WTC11 (cell line): ENCODE measurements around the gene SH3D19. TPM values are rescaled to one million over a fixed set of nuclear protein-coding genes. Genes with fewer than 3 reads are reported as not detected.

Experiments
- ATAC-seq: fragments of 200-7000 bp; cut with Tn5 transposase; 2 replicates; pipeline ENCODE4 v1.10.0; 2021; ENCODE audit warnings: mild to moderate bottlenecking, moderate library complexity
- CTCF ChIA-PET: fragments of 300-600 bp; sonication (Branson Sonifier 250); formaldehyde crosslinking; loops from one replicate; lab custom pipeline; 2021; ENCODE audit warnings: antibody characterized with exemption; lab: Charles Lee
- POLR2A ChIA-PET: fragments of 350-600 bp; sonication (Branson Sonifier 250); formaldehyde crosslinking; loops from one replicate; lab custom pipeline; 2021; ENCODE audit warnings: antibody characterized with exemption; lab: Charles Lee
- DNase-seq: peaks from one replicate; pipeline ENCODE4 v3.0.0; 2021; ENCODE audit warnings: low spot score
- H3K27ac Mint-ChIP-seq: 2 replicates; pipeline ENCODE4 v1.8.0; 2021; ENCODE audit warnings: mixed read lengths
- H3K27me3 Mint-ChIP-seq: 2 replicates; pipeline ENCODE4 v1.8.0; 2021; ENCODE audit warnings: low read depth, mild to moderate bottlenecking, moderate library complexity, mixed read lengths
- H3K36me3 Mint-ChIP-seq: 2 replicates; pipeline ENCODE4 v1.8.0; 2021; ENCODE audit warnings: mixed read lengths
- H3K4me1 Mint-ChIP-seq: 2 replicates; pipeline ENCODE4 v1.8.0; 2022; ENCODE audit warnings: mixed read lengths
- H3K4me3 Mint-ChIP-seq: 2 replicates; pipeline ENCODE4 v1.8.0; 2021; ENCODE audit warnings: mild to moderate bottlenecking, moderate library complexity, mixed read lengths
- H3K9me3 Mint-ChIP-seq: 2 replicates; pipeline ENCODE4 v1.8.0; 2021; ENCODE audit warnings: mixed read lengths
- ATF1 ChIP-seq: sonication (generic); formaldehyde crosslinking; IDR thresholded peaks from 2 replicates; pipeline ENCODE4 v1.8.1; 2023; ENCODE audit warnings: mild to moderate bottlenecking, moderate library complexity, missing genetic modification reagents
- ELF4 ChIP-seq: sonication (generic); formaldehyde crosslinking; IDR thresholded peaks from 2 replicates; pipeline ENCODE4 v1.8.1; 2022; ENCODE audit warnings: low read depth, mild to moderate bottlenecking, moderate library complexity, missing genetic modification reagents
- EMX1 ChIP-seq: fragments of 250-450 bp; sonication (Bioruptor Pico); IDR thresholded peaks from 2 replicates; pipeline ENCODE4 v1.8.0; 2021; ENCODE audit warnings: mild to moderate bottlenecking
- ETV6 ChIP-seq: sonication (generic); formaldehyde crosslinking; IDR thresholded peaks from 2 replicates; pipeline ENCODE4 v1.8.1; 2022; ENCODE audit warnings: mild to moderate bottlenecking, missing genetic modification reagents
- GTF2I ChIP-seq: fragments of 250-450 bp; sonication (Bioruptor Pico); conservative IDR thresholded peaks from 2 replicates; pipeline ENCODE4 v1.4.0; 2021; ENCODE audit warnings: mild to moderate bottlenecking
- JAZF1 ChIP-seq: fragments of 250-450 bp; sonication (Bioruptor Pico); IDR thresholded peaks from 2 replicates; pipeline ENCODE4 v1.9.0; 2021; ENCODE audit warnings: moderate library complexity, mild to moderate bottlenecking, inconsistent platforms
- MXD4 ChIP-seq: fragments of 250-450 bp; sonication (Bioruptor Pico); IDR thresholded peaks from 2 replicates; pipeline ENCODE4 v1.8.0; 2021; ENCODE audit warnings: mild to moderate bottlenecking, moderate library complexity, borderline replicate concordance
- NR1H2 ChIP-seq: sonication (generic); formaldehyde crosslinking; IDR thresholded peaks from 2 replicates; pipeline ENCODE4 v1.9.0; 2021; ENCODE audit warnings: mild to moderate bottlenecking, moderate library complexity, missing genetic modification reagents
- SMAD3 ChIP-seq: sonication (generic); formaldehyde crosslinking; IDR thresholded peaks from 2 replicates; pipeline ENCODE4 v1.8.0; 2022; ENCODE audit warnings: missing genetic modification reagents, mild to moderate bottlenecking, borderline replicate concordance
- SMAD4 ChIP-seq: sonication (generic); formaldehyde crosslinking; IDR thresholded peaks from 2 replicates; pipeline ENCODE4 v1.8.0; 2022; ENCODE audit warnings: mild to moderate bottlenecking, missing genetic modification reagents
- SOX15 ChIP-seq: fragments of 250-450 bp; sonication (Bioruptor Pico); IDR thresholded peaks from 2 replicates; pipeline ENCODE4 v1.9.0; 2021; ENCODE audit warnings: mild to moderate bottlenecking
- ZNF263 ChIP-seq: sonication (generic); formaldehyde crosslinking; IDR thresholded peaks from 2 replicates; pipeline ENCODE4 v1.8.1; 2022; ENCODE audit warnings: low read depth, mild to moderate bottlenecking, moderate library complexity, missing genetic modification reagents
- ZNF423 ChIP-seq: fragments of 250-450 bp; sonication (Bioruptor Pico); IDR thresholded peaks from 2 replicates; pipeline ENCODE4 v2.1.2; 2022; ENCODE audit warnings: mild to moderate bottlenecking, moderate library complexity
- total RNA-seq: library from RNA; stranded (reverse); gene quantifications from 3 replicates; pipeline ENCODE4 v1.2.3, GENCODE V29; 2021
- TF ChIP-seq, protein P1 (sequence below): sonication (generic); formaldehyde crosslinking; IDR thresholded peaks from 2 replicates; pipeline ENCODE4 v1.8.0; 2022; ENCODE audit warnings: mild to moderate bottlenecking, missing genetic modification reagents
- TF ChIP-seq, protein P2 (sequence below): sonication (generic); formaldehyde crosslinking; IDR thresholded peaks from 2 replicates; pipeline ENCODE4 v1.8.1; 2022; ENCODE audit warnings: mild to moderate bottlenecking, missing genetic modification reagents, moderate library complexity, borderline replicate concordance
- TF ChIP-seq, protein P3 (sequence below): sonication (generic); formaldehyde crosslinking; IDR thresholded peaks from 2 replicates; pipeline ENCODE4 v1.8.0; 2023; ENCODE audit warnings: missing genetic modification reagents
- TF ChIP-seq, protein P4 (sequence below): sonication (generic); formaldehyde crosslinking; IDR thresholded peaks from 2 replicates; pipeline ENCODE4 v1.8.1; 2023; ENCODE audit warnings: mild to moderate bottlenecking, missing genetic modification reagents, moderate library complexity
- TF ChIP-seq, protein P5 (sequence below): sonication (generic); formaldehyde crosslinking; IDR thresholded peaks from 2 replicates; pipeline ENCODE4 v1.8.0; 2022; ENCODE audit warnings: mild to moderate bottlenecking, missing genetic modification reagents
- TF ChIP-seq, protein P6 (sequence below): sonication (generic); formaldehyde crosslinking; IDR thresholded peaks from 2 replicates; pipeline ENCODE4 v1.8.0; 2023; ENCODE audit warnings: mild to moderate bottlenecking, missing genetic modification reagents
- TF ChIP-seq, protein P7 (sequence below): fragments of 250-450 bp; sonication (Bioruptor Pico); IDR thresholded peaks from 2 replicates; pipeline ENCODE4 v1.9.0; 2021; ENCODE audit warnings: mild to moderate bottlenecking
- TF ChIP-seq, protein P8 (sequence below): sonication (generic); formaldehyde crosslinking; IDR thresholded peaks from 2 replicates; pipeline ENCODE4 v1.8.1; 2023; ENCODE audit warnings: mild to moderate bottlenecking, moderate library complexity, missing genetic modification reagents

Gene SH3D19
- total RNA-seq, 1 experiment from 2014 or later, result 41.6 TPM

DNA sequence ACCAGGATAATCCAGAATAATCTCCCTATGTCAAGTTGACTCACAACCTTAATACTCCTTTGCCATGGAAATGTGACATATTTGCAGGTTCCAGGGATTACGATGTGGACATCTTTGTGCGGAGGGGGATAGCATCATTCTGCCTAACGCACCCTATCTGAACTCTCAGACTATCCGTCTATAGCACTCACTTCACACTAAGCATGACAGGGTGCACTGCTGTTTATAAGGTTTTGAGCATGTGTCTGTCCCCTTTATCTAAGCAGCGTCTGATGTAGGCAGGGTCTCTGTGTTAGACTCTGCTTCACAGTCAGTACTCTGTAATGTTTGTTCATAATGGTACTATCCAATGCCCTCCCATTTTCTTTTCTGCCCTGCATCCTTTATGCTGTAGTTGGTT is 91.8 kb downstream of the SH3D19 start (continued):
- no peak for TF ChIP-seq ZNF423 (CRISPR knock-in tag)
- no peak for TF ChIP-seq ELF4
- no peak for TF ChIP-seq ZNF263 (CRISPR knock-in tag)
- TF ChIP-seq, protein P1, sequence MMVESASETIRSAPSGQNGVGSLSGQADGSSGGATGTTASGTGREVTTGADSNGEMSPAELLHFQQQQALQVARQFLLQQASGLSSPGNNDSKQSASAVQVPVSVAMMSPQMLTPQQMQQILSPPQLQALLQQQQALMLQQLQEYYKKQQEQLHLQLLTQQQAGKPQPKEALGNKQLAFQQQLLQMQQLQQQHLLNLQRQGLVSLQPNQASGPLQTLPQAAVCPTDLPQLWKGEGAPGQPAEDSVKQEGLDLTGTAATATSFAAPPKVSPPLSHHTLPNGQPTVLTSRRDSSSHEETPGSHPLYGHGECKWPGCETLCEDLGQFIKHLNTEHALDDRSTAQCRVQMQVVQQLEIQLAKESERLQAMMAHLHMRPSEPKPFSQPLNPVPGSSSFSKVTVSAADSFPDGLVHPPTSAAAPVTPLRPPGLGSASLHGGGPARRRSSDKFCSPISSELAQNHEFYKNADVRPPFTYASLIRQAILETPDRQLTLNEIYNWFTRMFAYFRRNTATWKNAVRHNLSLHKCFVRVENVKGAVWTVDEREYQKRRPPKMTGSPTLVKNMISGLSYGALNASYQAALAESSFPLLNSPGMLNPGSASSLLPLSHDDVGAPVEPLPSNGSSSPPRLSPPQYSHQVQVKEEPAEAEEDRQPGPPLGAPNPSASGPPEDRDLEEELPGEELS (CRISPR knock-in tag), result no peak
- no peak for TF ChIP-seq EMX1
- TF ChIP-seq MXD4 (CRISPR knock-in tag), result no peak
- TF ChIP-seq, protein P2, sequence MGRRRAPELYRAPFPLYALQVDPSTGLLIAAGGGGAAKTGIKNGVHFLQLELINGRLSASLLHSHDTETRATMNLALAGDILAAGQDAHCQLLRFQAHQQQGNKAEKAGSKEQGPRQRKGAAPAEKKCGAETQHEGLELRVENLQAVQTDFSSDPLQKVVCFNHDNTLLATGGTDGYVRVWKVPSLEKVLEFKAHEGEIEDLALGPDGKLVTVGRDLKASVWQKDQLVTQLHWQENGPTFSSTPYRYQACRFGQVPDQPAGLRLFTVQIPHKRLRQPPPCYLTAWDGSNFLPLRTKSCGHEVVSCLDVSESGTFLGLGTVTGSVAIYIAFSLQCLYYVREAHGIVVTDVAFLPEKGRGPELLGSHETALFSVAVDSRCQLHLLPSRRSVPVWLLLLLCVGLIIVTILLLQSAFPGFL (CRISPR knock-in tag), result no peak
- no peak for TF ChIP-seq SMAD4
- no peak for TF ChIP-seq JAZF1 (CRISPR knock-in tag)
- TF ChIP-seq NR1H2 (CRISPR knock-in tag), result no peak
- TF ChIP-seq, protein P3, sequence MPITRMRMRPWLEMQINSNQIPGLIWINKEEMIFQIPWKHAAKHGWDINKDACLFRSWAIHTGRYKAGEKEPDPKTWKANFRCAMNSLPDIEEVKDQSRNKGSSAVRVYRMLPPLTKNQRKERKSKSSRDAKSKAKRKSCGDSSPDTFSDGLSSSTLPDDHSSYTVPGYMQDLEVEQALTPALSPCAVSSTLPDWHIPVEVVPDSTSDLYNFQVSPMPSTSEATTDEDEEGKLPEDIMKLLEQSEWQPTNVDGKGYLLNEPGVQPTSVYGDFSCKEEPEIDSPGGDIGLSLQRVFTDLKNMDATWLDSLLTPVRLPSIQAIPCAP, result no peak

DNA sequence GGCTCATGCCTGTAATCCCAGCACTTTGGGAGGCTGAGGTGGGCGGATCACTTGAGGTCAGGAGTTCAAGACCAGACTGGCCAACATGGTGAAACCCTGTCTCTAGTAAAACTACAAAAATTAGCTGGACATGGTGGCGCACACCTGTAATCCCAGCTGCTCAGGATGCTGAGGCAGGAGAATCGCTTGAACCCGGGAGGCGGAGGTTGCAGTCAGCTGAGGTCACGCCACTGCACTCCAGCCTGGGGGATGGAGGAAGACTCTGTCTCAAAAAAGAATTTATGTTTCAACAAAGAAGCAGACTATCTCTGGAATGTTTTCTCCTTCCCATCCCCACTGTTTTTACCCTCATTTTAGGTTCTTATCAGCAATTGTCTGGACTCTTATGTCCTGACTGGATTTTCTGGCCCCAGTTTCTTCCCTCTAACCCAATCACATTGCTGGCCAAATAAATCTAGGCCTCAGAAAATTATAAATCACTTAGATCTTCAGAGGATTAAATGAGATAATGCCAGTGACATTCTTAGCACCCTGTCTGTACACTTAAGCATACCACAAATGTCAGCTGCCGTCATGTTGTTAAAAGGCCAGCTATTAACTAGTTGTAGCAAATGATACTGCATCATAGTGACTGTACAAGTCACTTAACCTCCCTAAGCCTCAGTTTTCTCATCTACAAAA is 93.3 kb downstream of the SH3D19 start:
- H3K9me3 Mint-ChIP-seq, result peaks cover 11% of the 10 kb centered on the region
- no peak for ATAC-seq
- H3K27ac Mint-ChIP-seq, result no peak overlapping the region
- H3K4me3 Mint-ChIP-seq, result no peak overlapping the region
- ChIA-PET POLR2A (no interaction called here), CTCF (no interaction called here)
- peaks cover 9% of the 10 kb centered on the region; the same call in 1 of the 2 replicates for H3K4me1 Mint-ChIP-seq
- DNase-seq, result no peak
- peaks cover 11% of the 10 kb centered on the region for H3K36me3 Mint-ChIP-seq
- TF ChIP-seq SMAD3 (CRISPR knock-in tag) (no peak), ATF1 (CRISPR knock-in tag) (no peak), ZNF423 (CRISPR knock-in tag) (no peak), NR1H2 (CRISPR knock-in tag) (no peak), MXD4 (CRISPR knock-in tag) (no peak), SOX15 (no peak), ETV6 (no peak), GTF2I (CRISPR knock-in tag) (no peak)
- TF ChIP-seq, protein P4, sequence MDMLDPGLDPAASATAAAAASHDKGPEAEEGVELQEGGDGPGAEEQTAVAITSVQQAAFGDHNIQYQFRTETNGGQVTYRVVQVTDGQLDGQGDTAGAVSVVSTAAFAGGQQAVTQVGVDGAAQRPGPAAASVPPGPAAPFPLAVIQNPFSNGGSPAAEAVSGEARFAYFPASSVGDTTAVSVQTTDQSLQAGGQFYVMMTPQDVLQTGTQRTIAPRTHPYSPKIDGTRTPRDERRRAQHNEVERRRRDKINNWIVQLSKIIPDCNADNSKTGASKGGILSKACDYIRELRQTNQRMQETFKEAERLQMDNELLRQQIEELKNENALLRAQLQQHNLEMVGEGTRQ (CRISPR knock-in tag), result no peak
- TF ChIP-seq, protein P5, sequence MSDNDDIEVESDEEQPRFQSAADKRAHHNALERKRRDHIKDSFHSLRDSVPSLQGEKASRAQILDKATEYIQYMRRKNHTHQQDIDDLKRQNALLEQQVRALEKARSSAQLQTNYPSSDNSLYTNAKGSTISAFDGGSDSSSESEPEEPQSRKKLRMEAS (CRISPR knock-in tag), result no peak
- TF ChIP-seq, protein P6, sequence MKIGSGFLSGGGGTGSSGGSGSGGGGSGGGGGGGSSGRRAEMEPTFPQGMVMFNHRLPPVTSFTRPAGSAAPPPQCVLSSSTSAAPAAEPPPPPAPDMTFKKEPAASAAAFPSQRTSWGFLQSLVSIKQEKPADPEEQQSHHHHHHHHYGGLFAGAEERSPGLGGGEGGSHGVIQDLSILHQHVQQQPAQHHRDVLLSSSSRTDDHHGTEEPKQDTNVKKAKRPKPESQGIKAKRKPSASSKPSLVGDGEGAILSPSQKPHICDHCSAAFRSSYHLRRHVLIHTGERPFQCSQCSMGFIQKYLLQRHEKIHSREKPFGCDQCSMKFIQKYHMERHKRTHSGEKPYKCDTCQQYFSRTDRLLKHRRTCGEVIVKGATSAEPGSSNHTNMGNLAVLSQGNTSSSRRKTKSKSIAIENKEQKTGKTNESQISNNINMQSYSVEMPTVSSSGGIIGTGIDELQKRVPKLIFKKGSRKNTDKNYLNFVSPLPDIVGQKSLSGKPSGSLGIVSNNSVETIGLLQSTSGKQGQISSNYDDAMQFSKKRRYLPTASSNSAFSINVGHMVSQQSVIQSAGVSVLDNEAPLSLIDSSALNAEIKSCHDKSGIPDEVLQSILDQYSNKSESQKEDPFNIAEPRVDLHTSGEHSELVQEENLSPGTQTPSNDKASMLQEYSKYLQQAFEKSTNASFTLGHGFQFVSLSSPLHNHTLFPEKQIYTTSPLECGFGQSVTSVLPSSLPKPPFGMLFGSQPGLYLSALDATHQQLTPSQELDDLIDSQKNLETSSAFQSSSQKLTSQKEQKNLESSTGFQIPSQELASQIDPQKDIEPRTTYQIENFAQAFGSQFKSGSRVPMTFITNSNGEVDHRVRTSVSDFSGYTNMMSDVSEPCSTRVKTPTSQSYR (CRISPR knock-in tag), result no peak
- TF ChIP-seq, protein P7, sequence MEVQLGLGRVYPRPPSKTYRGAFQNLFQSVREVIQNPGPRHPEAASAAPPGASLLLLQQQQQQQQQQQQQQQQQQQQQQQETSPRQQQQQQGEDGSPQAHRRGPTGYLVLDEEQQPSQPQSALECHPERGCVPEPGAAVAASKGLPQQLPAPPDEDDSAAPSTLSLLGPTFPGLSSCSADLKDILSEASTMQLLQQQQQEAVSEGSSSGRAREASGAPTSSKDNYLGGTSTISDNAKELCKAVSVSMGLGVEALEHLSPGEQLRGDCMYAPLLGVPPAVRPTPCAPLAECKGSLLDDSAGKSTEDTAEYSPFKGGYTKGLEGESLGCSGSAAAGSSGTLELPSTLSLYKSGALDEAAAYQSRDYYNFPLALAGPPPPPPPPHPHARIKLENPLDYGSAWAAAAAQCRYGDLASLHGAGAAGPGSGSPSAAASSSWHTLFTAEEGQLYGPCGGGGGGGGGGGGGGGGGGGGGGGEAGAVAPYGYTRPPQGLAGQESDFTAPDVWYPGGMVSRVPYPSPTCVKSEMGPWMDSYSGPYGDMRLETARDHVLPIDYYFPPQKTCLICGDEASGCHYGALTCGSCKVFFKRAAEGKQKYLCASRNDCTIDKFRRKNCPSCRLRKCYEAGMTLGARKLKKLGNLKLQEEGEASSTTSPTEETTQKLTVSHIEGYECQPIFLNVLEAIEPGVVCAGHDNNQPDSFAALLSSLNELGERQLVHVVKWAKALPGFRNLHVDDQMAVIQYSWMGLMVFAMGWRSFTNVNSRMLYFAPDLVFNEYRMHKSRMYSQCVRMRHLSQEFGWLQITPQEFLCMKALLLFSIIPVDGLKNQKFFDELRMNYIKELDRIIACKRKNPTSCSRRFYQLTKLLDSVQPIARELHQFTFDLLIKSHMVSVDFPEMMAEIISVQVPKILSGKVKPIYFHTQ (CRISPR knock-in tag), result no peak
- TF ChIP-seq, protein P8, sequence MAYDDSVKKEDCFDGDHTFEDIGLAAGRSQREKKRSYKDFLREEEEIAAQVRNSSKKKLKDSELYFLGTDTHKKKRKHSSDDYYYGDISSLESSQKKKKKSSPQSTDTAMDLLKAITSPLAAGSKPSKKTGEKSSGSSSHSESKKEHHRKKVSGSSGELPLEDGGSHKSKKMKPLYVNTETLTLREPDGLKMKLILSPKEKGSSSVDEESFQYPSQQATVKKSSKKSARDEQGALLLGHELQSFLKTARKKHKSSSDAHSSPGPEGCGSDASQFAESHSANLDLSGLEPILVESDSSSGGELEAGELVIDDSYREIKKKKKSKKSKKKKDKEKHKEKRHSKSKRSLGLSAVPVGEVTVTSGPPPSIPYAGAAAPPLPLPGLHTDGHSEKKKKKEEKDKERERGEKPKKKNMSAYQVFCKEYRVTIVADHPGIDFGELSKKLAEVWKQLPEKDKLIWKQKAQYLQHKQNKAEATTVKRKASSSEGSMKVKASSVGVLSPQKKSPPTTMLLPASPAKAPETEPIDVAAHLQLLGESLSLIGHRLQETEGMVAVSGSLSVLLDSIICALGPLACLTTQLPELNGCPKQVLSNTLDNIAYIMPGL, result no peak
- H3K27me3 Mint-ChIP-seq, result no peaks in the 10 kb centered on the region
